Trophoblast cell (in vitro differentiated cells and primary cell): ENCODE measurements around the gene SNAPC2. TPM values are rescaled to one million over a fixed set of nuclear protein-coding genes. Genes with fewer than 3 reads are reported as not detected.

Source experiments
- DNase-seq, 2 donors: peaks; one replicate each; pipeline ENCODE4 v3.0.0-alpha.2; 2016
- H2AFZ ChIP-seq: 2 replicates; pipeline ENCODE4 v1.6.1; 2013; ENCODE audit warnings: low read length, moderate library complexity, mild to moderate bottlenecking; ENCODE audit not compliant: insufficient read depth, poor library complexity
- H2AK5ac ChIP-seq: 2 replicates; pipeline ENCODE4 v1.6.1; 2013; ENCODE audit warnings: mild to moderate bottlenecking, low read length
- H2BK120ac ChIP-seq: 2 replicates; pipeline ENCODE4 v1.6.1; 2013; ENCODE audit warnings: low read length, mild to moderate bottlenecking, moderate library complexity; ENCODE audit not compliant: insufficient read depth, poor library complexity
- H2BK12ac ChIP-seq: 2 replicates; pipeline ENCODE4 v1.6.1; 2013; ENCODE audit warnings: mild to moderate bottlenecking, low read length, moderate library complexity
- H2BK5ac ChIP-seq: 2 replicates; pipeline ENCODE4 v1.6.1; 2013; ENCODE audit warnings: low read length, low read depth, moderate library complexity, mild to moderate bottlenecking; ENCODE audit not compliant: poor library complexity
- H3K14ac ChIP-seq: 2 replicates; pipeline ENCODE4 v1.6.1; 2013; ENCODE audit warnings: mild to moderate bottlenecking, low read length
- H3K18ac ChIP-seq: 2 replicates; pipeline ENCODE4 v1.6.1; 2013; ENCODE audit warnings: mild to moderate bottlenecking, low read length
- H3K23ac ChIP-seq: 2 replicates; pipeline ENCODE4 v1.6.1; 2013; ENCODE audit warnings: low read length
- H3K27ac ChIP-seq: 2 replicates; pipeline ENCODE4 v1.5.1; 2013; ENCODE audit warnings: low read depth, mild to moderate bottlenecking, inconsistent platforms, low read length, moderate library complexity
- H3K27me3 ChIP-seq: 2 replicates; pipeline ENCODE4 v1.6.1; 2013; ENCODE audit warnings: inconsistent platforms, mild to moderate bottlenecking, low read length, moderate library complexity; ENCODE audit not compliant: insufficient read depth
- H3K36me3 ChIP-seq, 2 experiments: 1 replicate in 1 of 2; 2 replicates in 1 of 2; pipeline ENCODE4 v1.6.1; 2013; ENCODE audit warnings: low read length in 2 of 2, mild to moderate bottlenecking in 2 of 2, moderate library complexity in 1 of 2; ENCODE audit not compliant: insufficient read depth in 2 of 2, control insufficient read depth in 1 of 2
- H3K4ac ChIP-seq: 2 replicates; pipeline ENCODE4 v1.6.1; 2013; ENCODE audit warnings: low read depth, mild to moderate bottlenecking, low read length, moderate library complexity
- H3K4me1 ChIP-seq, 2 experiments: 1 replicate in 1 of 2; 2 replicates in 1 of 2; pipeline ENCODE4 v1.6.1; 2013; ENCODE audit warnings: low read length in 2 of 2, mild to moderate bottlenecking in 2 of 2, moderate library complexity in 1 of 2; ENCODE audit not compliant: insufficient read depth in 2 of 2, control insufficient read depth in 1 of 2
- H3K4me2 ChIP-seq: 2 replicates; pipeline ENCODE4 v1.6.1; 2013; ENCODE audit warnings: inconsistent platforms, mild to moderate bottlenecking, low read length, moderate library complexity
- H3K4me3 ChIP-seq: 2 replicates; pipeline ENCODE4 v1.5.1; 2013; ENCODE audit warnings: mild to moderate bottlenecking, low read depth, low read length, inconsistent platforms
- H3K79me1 ChIP-seq: one replicate; pipeline ENCODE4 v1.6.1; 2013; ENCODE audit warnings: low read length
- H3K79me2 ChIP-seq: 2 replicates; pipeline ENCODE4 v1.6.1; 2013; ENCODE audit warnings: low read length, mild to moderate bottlenecking; ENCODE audit not compliant: control insufficient read depth, insufficient read depth, poor library complexity
- H3K9ac ChIP-seq: 2 replicates; pipeline ENCODE4 v1.6.1; 2013; ENCODE audit warnings: mild to moderate bottlenecking, low read length
- H3K9me3 ChIP-seq: 2 replicates; pipeline ENCODE4 v1.6.1; 2013; ENCODE audit warnings: low read depth, mild to moderate bottlenecking, control low read depth, inconsistent platforms, low read length; ENCODE audit not compliant: insufficient read depth
- H4K12ac ChIP-seq: 2 replicates; pipeline ENCODE4 v1.6.1; 2013; ENCODE audit warnings: low read depth, mild to moderate bottlenecking, low read length, moderate library complexity
- H4K8ac ChIP-seq: 2 replicates; pipeline ENCODE4 v1.6.1; 2013; ENCODE audit warnings: low read depth, mild to moderate bottlenecking, low read length, moderate library complexity
- H4K91ac ChIP-seq: one replicate; pipeline ENCODE4 v1.6.1; 2013; ENCODE audit warnings: low read depth, mild to moderate bottlenecking, low read length, moderate library complexity
- WGBS: extraction: QIAGEN DNeasy Blood & Tissue Kit; methylation state at CpG from one replicate; pipeline ENCODE4 v1.1.7; 2013; ENCODE audit warnings: missing lambda C conversion rate; ENCODE audit not compliant: insufficient read length, insufficient coverage; ENCODE audit errors: extremely low coverage; 5-methylcytosine and 5-hydroxymethylcytosine counted together
- polyA plus RNA-seq: library from polyadenylated mRNA; stranded (reverse); fragments of 200-250 nt; gene quantifications from 2 replicates; pipeline ENCODE4 v1.2.3, GENCODE V29; 2013

SNAPC2 gene, protein sequence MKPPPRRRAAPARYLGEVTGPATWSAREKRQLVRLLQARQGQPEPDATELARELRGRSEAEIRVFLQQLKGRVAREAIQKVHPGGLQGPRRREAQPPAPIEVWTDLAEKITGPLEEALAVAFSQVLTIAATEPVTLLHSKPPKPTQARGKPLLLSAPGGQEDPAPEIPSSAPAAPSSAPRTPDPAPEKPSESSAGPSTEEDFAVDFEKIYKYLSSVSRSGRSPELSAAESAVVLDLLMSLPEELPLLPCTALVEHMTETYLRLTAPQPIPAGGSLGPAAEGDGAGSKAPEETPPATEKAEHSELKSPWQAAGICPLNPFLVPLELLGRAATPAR
- 16.9 and 18.3 TPM in 2 replicates for polyA plus RNA-seq

DNA sequence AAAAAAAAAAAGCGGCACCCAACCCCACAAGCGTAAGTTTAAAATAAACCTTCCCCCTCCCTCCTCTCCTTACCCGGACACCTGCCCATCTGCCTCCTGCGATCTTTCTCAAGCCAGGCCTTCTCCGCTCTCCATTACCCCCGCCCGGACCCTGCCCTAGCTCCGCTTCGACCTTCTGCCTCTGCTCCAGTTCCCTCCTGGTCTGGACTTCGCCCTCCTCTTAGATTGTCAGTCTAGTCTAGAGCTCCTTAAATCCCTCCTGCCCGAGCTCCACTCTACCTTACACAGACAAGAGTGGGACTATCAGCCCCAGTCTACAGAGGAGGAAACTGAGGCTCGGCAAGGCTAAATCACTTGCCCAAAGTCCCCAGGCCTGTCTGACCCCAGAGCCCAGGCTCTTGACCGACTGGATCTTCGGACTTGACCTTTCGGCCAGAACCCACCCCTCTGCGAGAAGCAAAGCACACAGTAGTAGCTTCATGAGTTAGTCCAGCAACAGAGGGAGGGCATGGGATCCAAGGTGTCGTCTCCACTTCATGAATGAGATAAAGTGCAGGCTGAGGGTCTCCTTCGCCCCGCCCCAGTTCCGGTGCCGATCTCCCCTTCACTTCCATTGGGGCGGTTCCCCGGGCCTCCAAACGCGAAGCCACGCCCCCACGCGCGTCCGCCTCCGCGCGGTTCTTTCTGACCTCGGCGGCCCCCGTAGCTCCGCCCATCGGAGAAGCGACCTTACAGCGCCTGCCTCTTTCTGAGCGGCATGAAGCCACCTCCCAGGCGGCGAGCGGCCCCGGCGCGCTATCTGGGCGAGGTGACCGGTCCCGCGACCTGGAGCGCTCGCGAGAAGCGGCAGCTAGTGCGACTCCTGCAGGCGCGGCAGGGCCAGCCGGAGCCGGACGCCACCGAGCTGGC is at the start of gene SNAPC2:
TSS of gene SNAPC2 (plus strand) at position 729 of the 909 bp plus-strand sequence. CDS start at position 758, 29 bp downstream.
- H4K12ac ChIP-seq, result peak within 1 kb of the TSS; percentile 75
- H3K4ac ChIP-seq, result peak within 1 kb of the TSS; percentile 8
- peak within 1 kb of the TSS; percentile 79 for H3K14ac ChIP-seq
- peak within 1 kb of the TSS; percentile 48 for H2AFZ ChIP-seq
- H3K4me1 ChIP-seq, result peaks cover 16 to 23% of the 10 kb centered on the region in 2 experiments
- H4K8ac ChIP-seq, result peak within 1 kb of the TSS; percentile 91
- peaks cover 4% of the 10 kb centered on the region for H3K9me3 ChIP-seq
- peaks cover 31% of the 10 kb centered on the region for H3K27me3 ChIP-seq
- peak within 1 kb of the TSS; percentile 39 for H2AK5ac ChIP-seq
- peak within 1 kb of the TSS; percentile 78 for H3K4me3 ChIP-seq
- peaks cover 2% of the 10 kb centered on the region for H3K79me1 ChIP-seq
- H4K91ac ChIP-seq, result peak within 1 kb of the TSS; percentile 73
- H3K79me2 ChIP-seq, result peaks cover 2% of the 10 kb centered on the region
- peaks cover 20 to 22% of the 10 kb centered on the region in 2 experiments for H3K36me3 ChIP-seq
- peak; percentile 86 to 94 for DNase-seq
- H3K9ac ChIP-seq, result peak within 1 kb of the TSS; percentile 14
- WGBS, result no CpG with 5 or more reads among the region's 62 CpGs
- H3K18ac ChIP-seq, result peak within 1 kb of the TSS; percentile 91
- H2BK5ac ChIP-seq, result peak within 1 kb of the TSS; percentile 77
- H3K4me2 ChIP-seq, result peak within 1 kb of the TSS; percentile 61
- peak within 1 kb of the TSS; percentile 19 for H2BK12ac ChIP-seq
- no peak within 1 kb of the TSS for H3K23ac ChIP-seq
- H2BK120ac ChIP-seq, result peak within 1 kb of the TSS; percentile 35
- peak within 1 kb of the TSS; percentile 70 for H3K27ac ChIP-seq

DNA sequence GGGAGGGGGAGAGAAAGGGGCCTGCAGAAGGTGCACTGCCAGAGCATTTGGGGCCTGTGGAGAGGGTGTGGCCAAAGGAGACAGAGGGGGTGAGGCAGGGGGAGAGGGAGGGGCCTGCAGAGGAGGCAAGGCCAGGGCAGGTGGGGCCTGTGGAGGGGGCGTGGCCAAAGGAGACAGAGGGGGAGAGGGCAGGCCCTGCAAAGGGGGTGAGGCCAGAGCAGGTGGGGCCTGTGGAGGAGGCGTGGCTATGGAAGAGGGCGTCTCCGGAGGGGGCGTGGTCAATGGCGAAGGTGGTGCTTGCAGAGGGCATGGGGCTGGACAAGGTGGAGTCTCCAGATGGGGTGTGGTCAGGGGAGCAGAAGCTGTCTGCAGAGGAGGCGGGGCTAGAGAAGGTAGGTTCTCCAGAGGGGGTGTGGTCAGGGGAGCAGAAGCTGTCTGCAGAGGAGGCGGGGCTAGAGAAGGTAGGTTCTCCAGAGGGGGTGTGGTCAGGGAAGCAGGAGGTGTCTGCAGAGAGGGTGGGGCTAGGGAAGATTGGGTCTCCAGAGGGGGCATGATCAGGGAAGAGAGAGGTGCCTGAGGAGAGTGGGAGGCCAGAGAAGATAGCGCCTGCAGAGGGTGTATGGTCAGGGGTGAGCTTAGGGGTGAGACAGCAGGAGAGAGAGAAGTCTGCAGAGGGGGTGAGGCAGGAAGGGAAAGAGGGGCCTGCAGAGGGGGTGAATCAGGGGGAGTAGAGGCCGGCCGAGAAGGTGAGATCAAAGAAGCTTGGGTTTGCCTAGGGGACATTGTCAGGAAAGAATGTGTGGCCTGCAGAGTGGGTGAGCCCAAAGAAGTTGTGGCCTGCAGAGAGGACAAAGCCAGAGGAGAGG is 49.3 kb upstream of the SNAPC2 start:
- no peak overlapping the region for H2AFZ ChIP-seq
- H4K8ac ChIP-seq, result no peak overlapping the region
- H4K91ac ChIP-seq, result no peak overlapping the region
- H3K4ac ChIP-seq, result no peak overlapping the region
- no peak overlapping the region for H3K23ac ChIP-seq
- no peak overlapping the region for H3K4me2 ChIP-seq
- H3K79me1 ChIP-seq, result peaks cover 3% of the 10 kb centered on the region
- peaks cover 19% of the 10 kb centered on the region for H3K27me3 ChIP-seq
- no CpG with 5 or more reads among the region's 11 CpGs for WGBS
- no peak overlapping the region for H4K12ac ChIP-seq
- H3K4me1 ChIP-seq, result peaks cover 16 to 40% of the 10 kb centered on the region in 2 experiments
- no peak overlapping the region for H3K9ac ChIP-seq
- H3K4me3 ChIP-seq, result no peak overlapping the region
- H3K18ac ChIP-seq, result no peak overlapping the region
- H3K27ac ChIP-seq, result peak overlapping the region; percentile 16
- no peak overlapping the region for H3K14ac ChIP-seq
- peaks cover 13% of the 10 kb centered on the region for H3K9me3 ChIP-seq
- no peaks in the 10 kb centered on the region for H3K36me3 ChIP-seq
- H3K79me2 ChIP-seq, result no peaks in the 10 kb centered on the region
- no peak overlapping the region for H2BK5ac ChIP-seq
- H2AK5ac ChIP-seq, result no peak overlapping the region
- peak; percentile 60 to 69 for DNase-seq
- H2BK120ac ChIP-seq, result no peak overlapping the region
- no peak overlapping the region for H2BK12ac ChIP-seq

DNA sequence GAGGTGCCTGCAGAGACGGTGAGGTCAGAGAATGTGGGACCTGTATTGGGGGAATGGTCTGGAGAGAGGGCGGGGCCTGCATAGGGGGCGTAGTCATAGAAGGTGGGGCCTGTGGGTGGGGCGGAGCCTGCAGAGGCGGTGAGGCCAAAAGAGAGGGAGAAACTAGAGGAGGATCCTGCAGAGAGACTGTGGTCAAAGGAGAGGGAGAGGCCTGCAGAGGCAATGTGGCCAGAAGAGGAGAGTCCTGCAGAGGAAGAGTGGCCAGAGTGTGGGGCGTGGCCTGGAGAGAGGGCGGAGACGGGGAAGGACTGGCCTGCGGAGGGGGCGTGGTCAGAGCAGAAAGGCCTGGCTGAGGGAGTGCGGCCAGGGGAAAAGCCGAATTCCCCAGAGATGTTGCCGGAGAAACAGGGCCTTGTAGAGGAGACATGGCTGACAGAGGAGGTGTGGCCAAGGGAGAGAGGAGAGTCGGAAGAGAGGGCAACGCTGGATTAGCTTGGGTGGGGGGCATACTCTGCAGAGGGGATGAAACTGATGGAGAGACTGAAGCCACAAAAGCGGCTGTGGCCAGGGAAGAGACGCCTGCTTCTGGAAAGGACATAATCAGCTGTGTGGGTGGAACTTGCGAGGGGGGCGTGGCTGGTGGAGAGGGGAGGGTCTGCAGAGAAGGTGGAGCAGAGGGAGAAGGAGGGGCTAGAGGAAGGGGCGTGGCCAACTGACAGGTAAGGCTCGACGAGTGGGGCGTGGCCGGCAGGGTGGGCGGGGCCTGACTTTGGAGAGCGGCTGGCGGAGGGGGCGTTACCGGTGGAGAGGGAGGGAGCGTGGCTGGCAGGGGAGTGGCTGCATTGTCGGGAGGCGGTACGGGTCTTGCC is 48.5 kb upstream of the SNAPC2 start:
- H2BK12ac ChIP-seq, result no peak overlapping the region
- H3K4me1 ChIP-seq, result peaks cover 16 to 40% of the 10 kb centered on the region in 2 experiments
- no peak overlapping the region for H3K4me3 ChIP-seq
- peak overlapping the region; percentile 12 for H4K12ac ChIP-seq
- peak; percentile 93 to 97 for DNase-seq
- no peak overlapping the region for H2BK120ac ChIP-seq
- H3K9ac ChIP-seq, result no peak overlapping the region
- peaks cover 3% of the 10 kb centered on the region for H3K79me1 ChIP-seq
- no peaks in the 10 kb centered on the region for H3K36me3 ChIP-seq
- no peak overlapping the region for H3K18ac ChIP-seq
- peaks cover 13% of the 10 kb centered on the region for H3K9me3 ChIP-seq
- peak overlapping the region; percentile 13 for H3K4me2 ChIP-seq
- no peak overlapping the region for H2AK5ac ChIP-seq
- peaks cover 19% of the 10 kb centered on the region for H3K27me3 ChIP-seq
- no peak overlapping the region for H4K91ac ChIP-seq
- H3K14ac ChIP-seq, result no peak overlapping the region
- peak overlapping the region; percentile 30 for H2AFZ ChIP-seq
- H4K8ac ChIP-seq, result peak overlapping the region; percentile 8
- no peak overlapping the region for H2BK5ac ChIP-seq
- H3K79me2 ChIP-seq, result no peaks in the 10 kb centered on the region
- H3K23ac ChIP-seq, result no peak overlapping the region
- no CpG with 5 or more reads among the region's 33 CpGs for WGBS
- peak overlapping the region; percentile 13 for H3K27ac ChIP-seq
- no peak overlapping the region for H3K4ac ChIP-seq
